Astrocyte of the spinal cord (primary cell): ENCODE measurements around the gene FAM193A.
"Not testable (repeated sequence)": the region's sequence is repeated elsewhere in the genome, so short reads cannot be mapped to it uniquely, and the experiment has no call there.

Source experiments
- DNase-seq: peaks from one replicate; pipeline ENCODE4 v3.0.0; 2011; ENCODE audit warnings: low read depth, low spot score
- H3K4me3 ChIP-seq: 2 replicates; pipeline ENCODE4 v1.5.1; 2011; ENCODE audit warnings: low read depth, mild to moderate bottlenecking, low read length, moderate library complexity
- CTCF ChIP-seq: IDR thresholded peaks from 2 replicates; pipeline ENCODE4 v1.5.1; 2012; ENCODE audit warnings: low read depth, mild to moderate bottlenecking, low read length, inconsistent platforms
- in situ Hi-C: cut with HindIII; loops from 2 replicates; pipeline ENCODE4 v1.10.0; 2017; ENCODE audit warnings: low sequenced_read_pairs

Gene FAM193A

GRCh38 chr4:2623442-2623841, 87.0 kb downstream of the FAM193A start:
- in situ Hi-C loops = no loop called here
- no peak for TF ChIP-seq CTCF
- H3K4me3 ChIP-seq = no peak overlapping the region
- no peak for DNase-seq

- no peak overlapping the region for H3K4me3 ChIP-seq
- DNase-seq = no peak
- TF ChIP-seq CTCF = no peak
- in situ Hi-C loops = no loop called here
These were observed 88.5 kb downstream of the FAM193A start for GRCh38 chr4:2624782-2625530.

- DNase-seq = no peak
- in situ Hi-C loops = no loop called here
- H3K4me3 ChIP-seq = no peak overlapping the region
- TF ChIP-seq CTCF = no peak
These were observed 89.8 kb downstream of the FAM193A start for GRCh38 chr4:2626231-2626630.

GRCh38 chr4:2630556-2631273, 94.3 kb downstream of the FAM193A start:
- TF ChIP-seq CTCF = no peak
- no peak for DNase-seq
- in situ Hi-C loops = no loop called here
- H3K4me3 ChIP-seq = no peak overlapping the region

- TF ChIP-seq CTCF = no peak
- in situ Hi-C loops = no loop called here
- H3K4me3 ChIP-seq = no peak overlapping the region
- no peak for DNase-seq
These were observed 97.6 kb downstream of the FAM193A start for GRCh38 chr4:2634014-2634413.

GRCh38 chr4:2636331-2636730, 99.9 kb downstream of the FAM193A start:
- in situ Hi-C loops = no loop called here
- TF ChIP-seq CTCF = no peak
- DNase-seq = no peak
- no peak overlapping the region for H3K4me3 ChIP-seq

DNA sequence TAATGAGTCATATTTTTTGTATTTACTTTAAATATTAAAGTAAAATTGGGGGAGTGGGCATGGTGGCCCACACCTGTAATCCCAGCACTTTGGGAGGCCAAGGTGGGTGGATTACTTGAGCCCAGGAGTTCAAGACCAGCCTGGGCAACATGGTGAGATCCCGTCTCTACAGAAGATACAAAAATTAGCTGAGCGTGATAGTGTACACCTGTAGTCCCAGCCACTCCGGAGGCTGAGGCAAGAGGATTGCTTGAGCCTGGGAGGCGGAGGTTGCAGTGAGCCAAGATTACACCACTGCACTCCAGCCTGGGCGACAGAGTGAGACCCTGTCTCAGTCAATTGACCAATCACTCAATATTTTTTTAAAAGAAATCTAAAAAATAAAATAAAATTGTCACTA, 100.5 kb downstream of the FAM193A start:
- in situ Hi-C loops, H3K4me3 ChIP-seq, DNase-seq: not testable (repeated sequence)
